HG03097 (cell line): ENCODE measurements around the gene MYH15.

Experiments used
- ATAC-seq: cut with Tn5 transposase; IDR thresholded peaks from one replicate; pipeline ENCODE4 v1.9.1; 2021; ENCODE audit not compliant: unreplicated experiment, low FRiP score

Gene MYH15

DNA sequence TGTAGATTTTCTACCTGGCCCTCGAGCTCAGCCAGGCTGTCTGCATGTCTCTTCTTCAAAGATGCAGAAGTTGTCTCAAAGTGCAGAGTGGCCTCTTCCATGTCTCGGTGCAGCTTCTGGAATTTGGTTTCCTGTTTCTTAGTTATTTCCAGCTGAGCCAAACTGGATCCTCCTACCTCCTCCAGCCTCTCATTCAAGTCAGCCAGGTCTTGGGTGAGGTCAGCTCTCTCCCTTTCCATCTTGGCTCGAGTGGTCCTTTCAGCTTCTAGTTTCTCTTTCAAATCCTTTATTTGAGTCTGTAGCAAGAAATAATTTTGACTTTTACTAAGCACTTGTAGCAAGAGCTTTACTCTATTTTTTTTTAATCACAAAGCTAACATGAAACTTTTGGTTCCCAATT, 81.8 kb downstream of the MYH15 start:
- ATAC-seq: no peak

DNA sequence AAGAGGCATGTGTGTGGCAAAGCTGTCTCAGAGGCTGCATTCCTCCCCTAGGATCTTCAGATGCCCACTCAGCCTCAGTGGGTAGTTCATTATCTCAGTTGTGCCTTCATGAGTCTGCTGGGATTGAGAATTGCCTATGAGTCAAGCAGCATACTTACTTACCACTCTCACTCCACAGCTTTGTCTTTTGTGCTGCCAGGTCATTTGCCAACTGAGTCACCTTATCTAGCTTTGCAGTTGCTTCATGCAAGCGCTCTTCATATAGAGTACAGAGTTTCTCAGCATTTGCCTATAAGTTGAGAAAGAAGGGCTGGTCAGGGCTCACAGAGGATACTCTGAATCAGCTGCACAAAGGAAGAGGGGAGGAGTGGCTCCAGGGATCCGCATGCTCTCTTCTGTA, 89.5 kb downstream of the MYH15 start:
- ATAC-seq: no peak

DNA sequence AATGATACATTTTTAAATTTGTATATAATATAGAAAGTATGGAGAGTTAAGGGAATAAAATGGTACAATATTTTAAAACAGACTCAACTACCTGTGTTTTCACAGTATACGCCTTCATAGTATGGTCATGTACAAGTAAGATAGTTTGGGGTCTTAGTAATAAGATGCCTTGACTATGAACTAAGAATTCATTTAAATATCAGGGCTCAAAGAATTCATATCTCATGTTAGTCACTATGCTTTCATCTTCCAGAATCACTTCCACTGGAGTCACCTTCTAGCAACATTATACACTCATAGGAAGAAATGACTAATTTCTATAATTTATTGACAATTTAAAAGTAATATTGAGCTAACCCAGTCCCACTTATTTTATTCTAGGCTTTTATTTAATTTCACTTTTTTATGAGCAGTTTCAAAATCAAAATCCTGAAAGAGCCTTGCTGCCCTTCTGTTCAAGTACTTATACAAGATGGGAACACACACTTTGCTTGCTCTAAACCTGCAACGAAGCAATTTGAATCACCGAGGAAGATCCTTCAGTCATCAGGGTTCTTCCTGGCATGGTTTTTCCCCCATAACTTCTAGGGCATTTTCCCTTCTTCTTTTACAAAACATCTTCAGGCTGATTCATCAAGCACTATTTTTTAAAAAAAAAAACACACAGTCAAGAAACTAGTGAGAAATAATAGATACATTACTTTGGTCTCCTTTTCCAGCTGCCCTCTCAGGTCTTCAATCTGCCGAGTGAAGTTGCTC, 94.1 kb downstream of the MYH15 start:
- ATAC-seq: no peak

DNA sequence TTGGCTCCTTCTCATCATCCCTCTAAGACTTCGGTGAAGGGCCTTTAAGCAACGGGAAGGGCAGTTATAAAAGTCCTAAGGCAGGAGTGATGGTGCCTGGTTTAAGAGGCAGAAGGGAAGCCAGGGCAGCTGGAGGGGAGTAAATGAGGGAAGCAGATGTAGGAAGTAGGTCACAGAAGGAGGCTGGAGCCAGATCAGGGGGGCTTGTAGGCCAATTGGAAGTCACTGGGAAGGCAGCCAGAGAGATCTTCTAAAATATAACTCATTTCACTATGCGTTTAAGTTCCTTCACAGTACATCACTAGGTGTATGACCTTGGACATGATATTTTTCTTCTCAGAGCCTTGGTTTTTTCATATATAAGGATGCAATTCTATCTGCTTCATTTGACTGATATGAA, 94.7 kb downstream of the MYH15 start:
- ATAC-seq: no peak

DNA sequence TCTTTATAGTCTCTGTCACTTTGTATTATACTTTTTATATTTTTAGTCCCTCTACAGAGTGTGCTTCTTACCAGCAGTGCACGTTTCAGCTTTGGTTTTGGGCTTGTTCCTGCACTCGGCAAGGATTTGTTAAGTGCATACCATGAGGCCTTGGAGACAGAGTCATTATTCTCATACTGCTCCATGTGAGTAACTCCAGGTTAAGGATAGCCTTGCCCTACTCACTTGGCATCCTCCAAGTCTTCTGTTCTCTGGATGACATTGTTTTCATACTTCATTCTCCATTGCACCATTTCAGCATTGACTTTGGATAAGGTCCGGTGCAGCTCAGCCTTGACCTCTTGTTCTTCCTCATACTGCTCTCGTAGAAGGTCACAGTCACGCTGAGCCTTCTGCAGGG, 96.4 kb downstream of the MYH15 start:
- ATAC-seq: no peak

DNA sequence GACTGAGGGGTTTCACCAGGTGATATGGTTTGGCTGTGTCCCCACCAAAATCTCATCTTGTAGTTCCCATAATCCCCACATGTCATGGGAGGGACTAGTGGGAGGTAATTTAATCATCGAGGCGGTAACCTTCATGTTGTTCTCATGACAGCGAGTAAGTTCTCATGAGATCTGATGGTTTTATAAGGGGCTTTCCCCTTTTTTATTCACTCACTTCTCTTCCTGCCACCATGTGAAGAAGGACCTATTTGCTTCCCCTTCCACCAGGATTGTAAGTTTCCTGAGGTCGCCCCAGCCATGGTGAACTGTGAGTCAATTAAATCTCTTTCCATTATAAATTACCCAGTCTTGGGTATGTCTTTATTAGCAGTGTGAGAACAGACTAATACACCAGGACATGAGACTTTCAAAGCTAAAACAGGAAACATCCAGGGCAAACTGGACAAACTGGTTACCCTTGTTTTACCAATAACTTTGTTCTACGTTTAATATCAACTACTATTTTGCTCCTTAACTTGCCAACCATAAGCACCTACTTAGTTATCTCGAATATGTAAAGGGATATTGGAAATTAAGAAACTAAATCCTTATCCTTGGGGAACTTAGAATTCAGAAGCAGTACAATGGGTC, 98.2 kb downstream of the MYH15 start:
- ATAC-seq: no peak

DNA sequence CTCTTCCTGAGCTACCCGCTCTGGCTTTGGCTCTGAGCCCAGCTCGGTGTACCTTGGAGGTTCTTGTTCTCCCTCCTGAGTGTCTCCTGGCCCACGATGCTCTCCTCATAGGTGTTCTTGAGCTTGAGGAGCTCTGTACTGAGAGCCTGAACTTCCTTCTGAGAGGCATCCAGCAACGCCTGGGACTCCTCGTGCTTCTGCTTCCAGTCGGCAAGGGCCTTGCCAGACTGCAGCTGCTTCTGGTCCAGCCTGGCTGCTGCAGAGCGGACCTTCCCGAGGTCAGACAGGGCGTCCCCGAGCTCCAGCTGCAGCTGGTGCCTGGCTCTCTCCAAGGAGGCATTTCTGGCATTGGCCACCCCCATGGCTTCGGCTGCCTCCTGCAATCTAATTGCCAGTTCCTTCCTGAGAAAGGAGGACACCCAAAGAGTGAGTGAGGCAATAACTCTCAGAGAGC, 99.8 kb downstream of the MYH15 start:
- ATAC-seq: no peak

DNA sequence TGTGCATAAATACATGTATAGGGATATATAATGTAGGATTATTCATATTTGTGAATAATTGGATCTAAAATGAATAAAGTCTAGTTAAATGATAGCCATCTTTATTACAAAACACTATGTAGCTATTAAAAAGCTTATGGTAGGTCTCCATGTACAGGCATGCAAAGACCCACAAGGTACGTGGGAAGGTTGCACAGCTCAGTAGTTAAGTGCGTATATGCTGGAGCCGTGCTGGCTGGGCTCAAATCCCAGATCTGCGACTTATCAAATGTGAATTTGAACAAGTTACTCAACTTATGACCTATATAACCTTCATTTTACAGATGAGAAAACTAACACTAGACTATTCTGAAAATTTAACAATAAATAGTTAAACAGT, 100.6 kb downstream of the MYH15 start:
- no peak for ATAC-seq

DNA sequence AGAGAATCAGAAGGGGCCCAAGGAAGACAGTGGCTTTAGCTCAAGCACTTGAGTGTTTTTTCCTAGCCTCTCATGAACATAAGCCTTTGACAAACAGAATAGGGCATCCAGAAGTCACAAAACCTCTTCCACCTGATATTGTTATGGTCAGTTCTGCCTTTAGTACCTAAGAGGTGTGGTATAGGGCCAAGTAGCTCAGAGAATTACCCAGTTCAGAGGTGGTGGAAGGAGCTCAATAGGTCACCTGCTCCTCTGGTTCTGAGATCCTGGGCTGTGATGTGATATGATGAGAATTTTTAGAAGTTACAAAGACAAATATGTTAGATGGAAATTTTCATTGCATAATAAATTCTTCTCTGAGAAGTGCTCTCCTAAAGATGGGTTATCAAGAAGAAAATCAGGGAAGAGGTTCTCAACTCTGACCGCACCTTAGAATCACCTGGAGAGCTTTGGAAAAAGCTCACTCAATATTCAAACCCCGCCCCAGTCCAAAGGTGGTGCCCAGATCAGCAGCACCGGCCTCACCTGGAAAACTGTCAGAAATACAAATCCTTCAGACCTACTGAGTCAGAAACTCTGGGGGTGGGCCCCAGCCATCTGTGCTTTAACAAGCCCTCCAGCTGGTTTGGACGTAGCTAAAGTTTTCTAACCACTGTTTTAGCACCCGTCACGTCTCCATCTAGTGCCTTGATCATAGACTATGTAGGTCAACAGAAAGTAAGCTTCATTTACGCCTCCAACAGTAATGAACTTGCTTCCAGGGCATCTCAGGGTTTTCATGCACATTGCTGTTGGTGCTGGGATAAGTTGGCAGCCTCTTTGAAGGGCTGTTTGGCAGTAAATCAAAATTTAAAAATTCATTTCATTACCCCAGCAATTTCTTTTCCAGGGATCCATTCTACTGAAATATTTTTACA, 101.3 kb downstream of the MYH15 start:
- ATAC-seq: no peak

DNA sequence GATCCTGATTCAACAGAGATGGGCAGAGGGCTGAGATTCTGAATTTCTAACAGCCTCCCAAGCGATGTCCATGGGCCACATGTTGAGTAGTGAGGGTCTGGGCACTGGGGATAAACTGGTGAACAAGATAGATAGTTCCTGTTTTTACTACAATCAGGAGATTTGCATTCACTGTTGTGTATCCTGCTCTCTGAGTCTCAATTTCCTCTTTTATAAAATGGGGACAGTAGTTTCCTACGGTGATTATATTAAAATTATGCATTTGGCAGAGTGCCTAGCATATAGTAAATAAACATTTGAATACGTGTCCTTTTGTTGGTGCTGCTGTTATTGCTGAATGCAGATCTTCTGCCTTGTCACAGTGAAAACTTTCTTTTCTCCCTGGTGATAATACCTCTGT, 102.5 kb downstream of the MYH15 start:
- no peak for ATAC-seq

DNA sequence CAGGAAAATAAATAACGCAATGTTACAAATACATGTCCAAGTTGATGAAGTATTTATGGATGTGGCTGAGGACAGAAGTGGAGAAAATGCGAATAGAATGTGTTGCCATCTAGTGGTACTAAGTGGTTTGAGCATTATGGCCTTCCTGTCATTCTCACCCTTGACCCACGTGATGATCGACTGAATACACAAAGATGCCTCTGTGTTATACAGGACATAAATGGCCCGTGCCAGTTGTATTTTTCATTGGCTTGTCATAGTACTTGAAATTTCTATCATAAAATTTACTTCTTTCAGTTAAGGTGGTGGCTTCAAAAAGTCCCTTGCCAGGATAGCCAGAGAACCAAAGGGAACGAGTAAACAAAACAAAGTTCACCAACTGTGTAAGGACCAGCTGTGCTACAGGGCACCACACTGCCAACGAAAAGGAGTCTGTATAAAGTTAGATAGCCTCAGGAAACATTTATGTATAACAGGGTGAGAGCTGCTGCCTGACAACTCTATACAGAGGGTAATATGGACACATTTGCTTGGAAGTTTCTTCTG, 103.7 kb downstream of the MYH15 start:
- peak; percentile 88 for ATAC-seq

DNA sequence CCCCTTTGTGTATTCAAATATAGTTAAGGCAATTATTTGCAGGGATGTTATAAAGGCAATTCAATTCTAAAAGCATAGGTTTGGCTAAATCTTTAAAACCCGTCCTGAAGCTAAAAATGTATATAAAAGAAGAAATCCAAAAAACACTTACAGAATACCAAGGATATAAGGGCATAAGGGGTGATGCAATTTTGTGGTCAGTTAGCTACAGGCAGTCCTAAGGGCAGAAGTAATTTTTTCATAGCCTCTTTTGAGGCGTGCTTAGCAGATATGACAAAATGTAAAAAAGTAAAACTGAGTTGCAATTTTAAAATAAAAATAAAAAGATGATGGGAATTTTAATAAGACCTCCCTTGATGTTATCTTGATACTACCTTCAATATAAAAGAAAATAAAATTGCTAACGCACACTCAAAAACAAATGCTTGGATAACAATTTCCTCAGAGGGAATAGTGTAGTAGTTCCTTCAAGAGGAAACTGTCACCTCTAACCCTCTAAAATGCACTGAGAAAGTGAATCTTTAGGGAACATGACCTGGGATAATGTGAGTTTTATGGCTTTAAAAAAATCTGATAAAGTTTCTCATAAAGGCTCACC, 104.2 kb downstream of the MYH15 start:
- ATAC-seq: no peak

DNA sequence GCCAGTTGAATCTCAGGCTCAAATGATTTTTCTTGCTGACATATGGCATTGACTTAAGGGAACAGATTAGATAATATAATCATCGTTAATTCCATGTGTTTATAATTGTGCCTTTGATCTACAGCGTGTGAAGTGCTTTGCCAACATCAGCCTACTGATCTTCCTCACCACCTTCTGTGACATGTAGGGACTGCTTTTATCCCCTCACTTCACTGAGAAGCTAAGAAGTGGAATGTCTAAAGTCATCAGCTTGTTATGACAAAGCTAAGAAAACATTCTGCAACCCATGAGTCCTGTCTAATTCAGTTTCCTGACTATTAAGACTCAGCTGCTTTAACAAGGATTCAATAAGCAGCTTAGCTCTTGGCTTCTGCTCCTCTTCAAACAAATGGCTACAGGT, 106.0 kb downstream of the MYH15 start:
- ATAC-seq: no peak

DNA sequence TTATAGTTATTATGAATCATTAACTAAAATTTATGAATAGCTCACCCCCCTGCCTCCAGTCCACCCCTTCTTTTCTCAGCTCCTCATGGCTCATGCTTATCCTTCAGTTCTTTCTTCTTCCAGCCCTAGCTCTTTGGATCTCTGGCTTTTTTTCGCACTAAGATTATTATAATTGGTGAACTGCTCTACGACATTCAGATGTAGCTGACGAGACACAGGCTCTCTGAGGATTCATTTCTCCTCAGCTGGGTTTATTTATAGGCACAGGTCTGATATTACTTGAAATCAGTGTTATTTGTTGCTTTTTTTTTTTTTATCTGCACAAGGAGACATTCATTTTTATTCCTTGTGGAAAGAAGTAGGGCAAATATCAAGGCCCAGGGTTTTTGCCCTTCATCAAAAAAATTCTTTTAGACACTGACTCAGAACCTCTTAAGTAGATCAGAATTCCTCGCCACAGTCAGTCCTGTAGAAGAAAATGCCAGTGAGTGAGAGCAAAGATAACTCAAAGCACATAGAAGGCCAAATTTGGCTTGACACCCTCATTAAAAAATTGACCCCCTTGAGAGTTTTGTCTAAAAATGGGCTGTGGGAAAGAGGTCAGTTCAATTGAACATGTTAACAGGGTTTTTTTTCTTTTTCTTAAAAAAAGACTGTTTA, 106.6 kb downstream of the MYH15 start:
- no peak for ATAC-seq

DNA sequence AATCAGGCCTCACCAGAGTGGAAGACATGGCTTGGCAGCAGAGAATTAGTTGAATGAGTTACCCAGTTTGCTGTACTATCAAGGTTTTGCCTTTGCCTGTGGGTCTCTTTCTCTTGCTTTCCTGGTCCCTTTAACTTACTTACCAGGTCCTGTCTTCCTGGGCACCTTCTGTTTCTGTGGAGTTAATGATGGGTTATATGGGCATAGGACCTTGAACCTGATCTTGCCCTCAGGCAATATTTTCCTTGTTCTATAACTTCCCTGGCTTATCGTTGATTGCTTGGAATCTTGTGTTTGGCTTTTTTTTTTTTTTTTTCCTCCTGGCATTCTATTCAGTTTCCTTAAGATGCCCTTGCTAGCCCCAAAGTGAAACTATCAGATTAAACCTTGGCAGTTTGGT, 107.2 kb downstream of the MYH15 start:
- ATAC-seq: no peak

DNA sequence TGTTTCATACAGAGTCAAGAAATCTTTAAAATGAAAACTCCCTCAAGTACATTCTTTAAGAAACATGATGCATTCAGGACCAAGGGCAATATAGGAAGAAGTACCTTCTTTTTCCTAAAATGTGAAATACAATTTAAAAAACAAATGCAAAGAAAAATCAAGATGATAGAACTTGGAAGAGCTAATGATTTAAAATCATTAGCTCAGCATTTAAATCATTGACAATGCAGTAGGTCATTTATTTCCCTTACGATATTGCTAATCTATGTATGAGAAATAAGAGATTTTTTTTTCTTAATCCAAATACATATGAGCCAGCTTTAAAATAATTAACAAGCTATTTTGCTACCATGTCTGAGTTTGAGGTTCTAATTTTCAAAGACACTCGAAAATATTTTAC, 108.6 kb downstream of the MYH15 start:
- ATAC-seq: no peak

DNA sequence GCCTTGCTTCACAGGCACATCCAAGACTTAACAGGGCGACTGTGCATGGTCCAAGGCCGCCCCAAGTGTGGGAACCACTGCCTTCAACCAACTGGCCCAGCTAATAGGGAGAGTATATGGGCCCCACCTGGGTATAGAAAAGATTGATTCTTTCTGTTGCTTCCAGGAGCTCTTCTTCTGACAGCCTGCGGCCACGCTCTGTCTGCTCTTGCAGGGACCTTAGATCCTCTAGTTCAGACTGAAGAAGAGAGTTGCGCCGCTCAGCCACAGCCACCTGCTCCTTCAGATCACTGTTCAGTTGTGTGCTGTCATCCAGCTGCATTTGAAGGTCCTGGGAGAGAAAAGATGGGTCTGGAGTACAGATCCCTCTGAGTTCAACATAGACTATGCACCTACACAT, 111.9 kb downstream of the MYH15 start:
- no peak for ATAC-seq

DNA sequence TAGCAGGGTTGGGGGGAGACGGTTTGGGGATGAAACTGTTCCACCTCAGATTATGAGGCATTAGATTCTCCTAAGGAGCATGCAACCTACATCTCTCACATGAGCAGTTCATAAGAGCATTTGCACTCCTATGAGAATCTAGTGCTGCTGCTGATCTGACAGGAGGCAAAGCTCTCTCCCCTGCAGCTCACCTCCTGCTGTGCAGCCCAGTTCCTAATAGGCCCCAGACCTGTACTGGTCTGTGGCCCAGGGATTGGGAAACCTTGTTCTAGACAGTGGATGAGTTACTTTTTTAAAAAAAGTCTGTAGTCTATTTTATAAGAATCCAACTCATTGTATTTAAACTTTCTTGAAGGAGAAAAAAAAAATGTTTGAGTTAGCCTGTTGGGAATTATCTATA, 114.1 kb downstream of the MYH15 start:
- no peak for ATAC-seq

DNA sequence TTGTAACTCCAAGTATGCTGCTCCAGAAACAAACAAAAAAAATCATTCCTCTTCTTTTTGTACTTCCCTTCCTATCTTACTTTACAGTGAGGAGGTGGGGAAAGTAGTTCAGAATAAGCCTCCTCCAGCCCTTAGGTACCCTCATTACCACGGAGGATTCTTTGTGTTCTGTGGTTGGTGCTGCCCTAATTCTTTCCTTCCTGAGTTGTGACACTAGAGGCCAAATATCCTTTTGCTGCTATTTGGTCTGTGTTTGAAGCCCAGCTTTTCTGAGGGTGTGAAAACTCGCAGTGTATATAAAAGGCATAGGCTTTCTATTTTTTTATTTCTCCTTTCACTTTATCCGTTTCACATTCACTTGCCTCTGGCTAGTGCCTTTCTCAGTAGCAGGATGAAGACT, 115.8 kb downstream of the MYH15 start:
- ATAC-seq: no peak

DNA sequence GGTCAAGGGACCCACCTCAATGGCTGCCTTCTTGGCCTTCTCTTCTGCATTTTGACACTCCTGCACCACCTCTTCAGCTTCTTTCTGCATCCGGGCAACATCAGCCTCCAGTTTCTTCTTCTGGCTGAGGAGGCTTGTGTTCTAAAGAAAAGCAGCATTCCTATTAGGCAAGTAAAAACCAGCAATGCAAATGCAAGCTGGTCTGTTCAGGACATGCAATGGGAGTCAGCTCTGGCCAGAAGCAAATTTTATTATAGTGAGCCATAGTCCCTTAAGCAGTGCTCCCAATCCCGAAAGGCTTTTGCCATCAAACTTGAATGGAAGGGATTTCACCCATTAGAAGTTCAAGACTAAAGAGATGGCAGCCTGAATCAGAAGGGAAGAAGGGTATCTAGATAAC, 116.4 kb downstream of the MYH15 start:
- no peak for ATAC-seq
